Hepatocyte (in vitro differentiated cells): ENCODE measurements around the gene AP3S2. TPM values are rescaled to one million over a fixed set of nuclear protein-coding genes. Genes with fewer than 3 reads are reported as not detected.

Experiments used
- DNase-seq: peaks from one replicate; pipeline ENCODE4 v3.0.0-alpha.2; 2016; ENCODE audit warnings: low spot score
- H2AFZ ChIP-seq: fragments of 200-600 bp; sonication (generic); 2 replicates; pipeline ENCODE4 v1.6.0; 2016; ENCODE audit warnings: antibody characterized with exemption, mild to moderate bottlenecking
- H3K27ac ChIP-seq: fragments of 200-600 bp; sonication (generic); 2 replicates; pipeline ENCODE4 v1.5.1; 2016; ENCODE audit warnings: mild to moderate bottlenecking
- H3K27me3 ChIP-seq: fragments of 200-600 bp; sonication (generic); 2 replicates; pipeline ENCODE4 v1.6.1; 2016
- H3K36me3 ChIP-seq: fragments of 200-600 bp; sonication (generic); replicated peaks from 2 replicates; pipeline ENCODE4 v1.5.1; 2016; ENCODE audit warnings: low read depth; ENCODE audit not compliant: insufficient read depth
- H3K4me1 ChIP-seq: fragments of 200-600 bp; sonication (generic); 2 replicates; pipeline ENCODE4 v1.5.1; 2016; ENCODE audit warnings: mild to moderate bottlenecking, moderate library complexity; ENCODE audit not compliant: insufficient read depth
- H3K4me2 ChIP-seq: fragments of 200-600 bp; sonication (generic); 2 replicates; pipeline ENCODE4 v1.6.0; 2016
- H3K4me3 ChIP-seq: fragments of 200-600 bp; sonication (generic); 2 replicates; pipeline ENCODE4 v1.5.1; 2016; ENCODE audit warnings: mild to moderate bottlenecking
- H3K79me2 ChIP-seq: fragments of 200-600 bp; sonication (generic); 2 replicates; pipeline ENCODE4 v1.6.0; 2017; ENCODE audit warnings: mild to moderate bottlenecking
- H3K9me2 ChIP-seq: fragments of 200-600 bp; sonication (generic); replicated peaks from 2 replicates; pipeline ENCODE4 v1.6.0; 2017; ENCODE audit warnings: mild to moderate bottlenecking; ENCODE audit not compliant: insufficient read depth
- H3K9me3 ChIP-seq: fragments of 200-600 bp; sonication (generic); 2 replicates; pipeline ENCODE4 v1.5.1; 2016; ENCODE audit warnings: low read depth, mild to moderate bottlenecking
- H4K20me1 ChIP-seq: fragments of 200-600 bp; sonication (generic); 2 replicates; pipeline ENCODE4 v1.6.0; 2016; ENCODE audit warnings: mild to moderate bottlenecking; ENCODE audit not compliant: insufficient read depth, poor library complexity, severe bottlenecking
- EZH2 ChIP-seq: fragments of 200-600 bp; sonication (generic); IDR thresholded peaks from 2 replicates; pipeline ENCODE4 v1.6.1; 2016; ENCODE audit warnings: antibody characterized with exemption, mild to moderate bottlenecking, borderline replicate concordance
- EZH2phosphoT487 ChIP-seq: fragments of 200-600 bp; sonication (generic); IDR thresholded peaks from one replicate; pipeline ENCODE4 v1.6.1; 2018; ENCODE audit warnings: antibody characterized with exemption, mild to moderate bottlenecking, low read depth, moderate library complexity; ENCODE audit not compliant: unreplicated experiment, severe bottlenecking
- WGBS: methylation state at CpG from one replicate; pipeline ENCODE4 v1.1.6; 2016; ENCODE audit warnings: low lambda C conversion rate; ENCODE audit errors: missing lambda C conversion rate; 5-methylcytosine and 5-hydroxymethylcytosine counted together
- polyA plus RNA-seq: library from polyadenylated mRNA; unstranded; fragments of >200 nt; fragmentation: Nextera tagmentation; extraction: Ambion mirVana; gene quantifications from 2 replicates; pipeline ENCODE4 v1.2.1, GENCODE V29; 2016
- total RNA-seq: library from RNA; depleted of rRNA; stranded (reverse); fragments of >200 nt; gene quantifications from 2 replicates; pipeline ENCODE4 v1.2.3, GENCODE V29; 2014
- TF ChIP-seq, protein P1 (sequence below): fragments of 200-600 bp; sonication (generic); IDR thresholded peaks from 2 replicates; pipeline ENCODE4 v1.5.1; 2016; ENCODE audit warnings: antibody characterized with exemption, mild to moderate bottlenecking; ENCODE audit not compliant: poor library complexity

Gene AP3S2
- total and polyA plus RNA-seq, 2 experiments from 2014 or later, result 14.2 to 61.2 TPM

DNA sequence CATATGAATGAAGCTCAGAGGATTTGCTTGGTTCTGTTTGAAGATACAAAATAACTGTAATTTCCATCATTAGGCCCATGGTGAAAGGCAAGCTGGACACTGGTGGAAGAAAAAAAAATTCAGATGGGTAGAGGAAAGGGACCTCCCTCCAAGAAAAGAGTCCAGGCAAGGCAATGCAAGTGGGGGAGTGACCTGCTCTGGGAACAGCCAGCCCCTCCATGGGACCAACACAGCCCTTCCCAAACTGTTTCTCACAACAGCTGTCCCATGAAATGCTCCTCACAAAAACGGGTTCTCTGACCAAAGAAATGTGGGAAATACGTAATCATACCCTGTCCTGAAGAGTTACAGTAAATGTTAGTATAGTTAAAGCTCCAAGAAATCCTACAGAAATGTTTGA lies 4.4 kb upstream of the AP3S2 start:
- H3K4me1 ChIP-seq, result peaks cover 4% of the 10 kb centered on the region
- H3K9me3 ChIP-seq, result no peaks in the 10 kb centered on the region
- TF ChIP-seq, protein P1, sequence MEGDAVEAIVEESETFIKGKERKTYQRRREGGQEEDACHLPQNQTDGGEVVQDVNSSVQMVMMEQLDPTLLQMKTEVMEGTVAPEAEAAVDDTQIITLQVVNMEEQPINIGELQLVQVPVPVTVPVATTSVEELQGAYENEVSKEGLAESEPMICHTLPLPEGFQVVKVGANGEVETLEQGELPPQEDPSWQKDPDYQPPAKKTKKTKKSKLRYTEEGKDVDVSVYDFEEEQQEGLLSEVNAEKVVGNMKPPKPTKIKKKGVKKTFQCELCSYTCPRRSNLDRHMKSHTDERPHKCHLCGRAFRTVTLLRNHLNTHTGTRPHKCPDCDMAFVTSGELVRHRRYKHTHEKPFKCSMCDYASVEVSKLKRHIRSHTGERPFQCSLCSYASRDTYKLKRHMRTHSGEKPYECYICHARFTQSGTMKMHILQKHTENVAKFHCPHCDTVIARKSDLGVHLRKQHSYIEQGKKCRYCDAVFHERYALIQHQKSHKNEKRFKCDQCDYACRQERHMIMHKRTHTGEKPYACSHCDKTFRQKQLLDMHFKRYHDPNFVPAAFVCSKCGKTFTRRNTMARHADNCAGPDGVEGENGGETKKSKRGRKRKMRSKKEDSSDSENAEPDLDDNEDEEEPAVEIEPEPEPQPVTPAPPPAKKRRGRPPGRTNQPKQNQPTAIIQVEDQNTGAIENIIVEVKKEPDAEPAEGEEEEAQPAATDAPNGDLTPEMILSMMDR, result no peak
- TF ChIP-seq EZH2phosphoT487, result no peak
- TF ChIP-seq EZH2, result no peak
- no peaks in the 10 kb centered on the region for H3K9me2 ChIP-seq
- H3K36me3 ChIP-seq, result no peaks in the 10 kb centered on the region
- H3K27ac ChIP-seq, result no peak overlapping the region
- no peak for DNase-seq
- H3K4me2 ChIP-seq, result no peak overlapping the region
- 81% methylated on average over 2 of the region's 2 CpGs for WGBS
- H3K4me3 ChIP-seq, result no peak overlapping the region
- peaks cover 3% of the 10 kb centered on the region for H3K79me2 ChIP-seq
- no peaks in the 10 kb centered on the region for H4K20me1 ChIP-seq
- no peaks in the 10 kb centered on the region for H3K27me3 ChIP-seq
- H2AFZ ChIP-seq, result no peak overlapping the region

- no peak for DNase-seq
- peak overlapping the region; percentile 93 for H3K27ac ChIP-seq
- no peaks in the 10 kb centered on the region for H3K27me3 ChIP-seq
- peak overlapping the region; percentile 74 for H3K4me3 ChIP-seq
- WGBS, result 54% methylated on average over 6 of the region's 6 CpGs
- H3K4me1 ChIP-seq, result peaks cover 5% of the 10 kb centered on the region
- peak overlapping the region; percentile 79 for H3K4me2 ChIP-seq
- H3K36me3 ChIP-seq, result no peaks in the 10 kb centered on the region
- H3K9me3 ChIP-seq, result no peaks in the 10 kb centered on the region
- H4K20me1 ChIP-seq, result no peaks in the 10 kb centered on the region
- TF ChIP-seq EZH2, result no peak
- no peak for TF ChIP-seq EZH2phosphoT487
- TF ChIP-seq, protein P1, result no peak
- peaks cover 29% of the 10 kb centered on the region for H3K79me2 ChIP-seq
- H2AFZ ChIP-seq, result peak overlapping the region; percentile 79
- H3K9me2 ChIP-seq, result no peaks in the 10 kb centered on the region
Measured at GRCh38 chr15:89893027-89893426, 767 bp downstream of the AP3S2 start.

DNA sequence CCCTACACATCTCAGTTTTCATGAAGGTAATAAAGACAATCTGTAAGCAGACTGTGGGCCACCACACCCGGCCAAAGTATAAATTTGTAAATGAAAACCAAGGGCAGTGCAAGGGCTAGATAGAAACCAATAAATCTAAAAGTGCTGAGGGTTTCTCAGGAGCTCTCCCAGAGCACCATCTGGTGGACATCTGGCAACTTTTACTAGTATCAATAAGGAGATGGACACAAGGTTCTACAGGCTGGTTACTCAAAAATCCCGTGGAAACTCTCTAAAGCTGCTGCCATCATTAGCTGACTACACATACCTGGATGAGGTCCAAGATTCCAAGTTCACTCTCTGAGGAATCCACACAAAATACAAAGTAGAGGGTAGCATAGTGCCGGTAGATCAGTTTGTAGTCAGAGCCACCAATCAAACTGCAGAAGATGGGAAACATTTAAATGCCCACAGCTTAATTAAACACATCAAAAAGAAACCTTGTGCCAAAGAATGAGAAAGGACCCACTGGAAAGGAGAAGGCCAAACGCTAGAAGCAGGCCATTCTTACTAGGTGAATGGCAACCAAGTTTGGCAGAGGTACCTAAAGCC lies 5.5 kb downstream of the AP3S2 start:
- Histone ChIP-seq H3K36me3 (no peaks in the 10 kb centered on the region), H3K79me2 (peaks cover 27% of the 10 kb centered on the region), H3K4me3 (no peak overlapping the region), H2AFZ (no peak overlapping the region), H3K27ac (no peak overlapping the region), H3K4me1 (peaks cover 5% of the 10 kb centered on the region), H3K9me2 (no peaks in the 10 kb centered on the region), H3K9me3 (no peaks in the 10 kb centered on the region), H4K20me1 (no peaks in the 10 kb centered on the region), H3K4me2 (no peak overlapping the region), H3K27me3 (no peaks in the 10 kb centered on the region)
- DNase-seq, result peak; percentile 62
- no peak for TF ChIP-seq EZH2
- no peak for TF ChIP-seq EZH2phosphoT487
- TF ChIP-seq, protein P1, result peak; percentile 56
- 65% methylated on average over 4 of the region's 4 CpGs for WGBS
